Fibroblast of lung (primary cell): ENCODE data around the gene IL17RB. TPM values are rescaled to one million over a fixed set of nuclear protein-coding genes. Genes with fewer than 3 reads are reported as not detected.

Experiments
- DNase-seq, 2 donors: peaks; one replicate each; pipeline versions ENCODE4 v3.0.0 to v3.0.0-alpha.2; 2010; ENCODE audit warnings: low read depth in 2 of 2
- H2AFZ ChIP-seq: 2 replicates; pipeline ENCODE4 v1.5.1; 2012; ENCODE audit warnings: low read length, control low read depth, inconsistent platforms
- H3K27ac ChIP-seq: 2 replicates; pipeline ENCODE4 v1.5.1; 2011; ENCODE audit warnings: low read length, control low read depth; ENCODE audit not compliant: insufficient read depth
- H3K27me3 ChIP-seq: 2 replicates; pipeline ENCODE4 v1.5.1; 2011; ENCODE audit warnings: mild to moderate bottlenecking, low read length; ENCODE audit not compliant: control insufficient read depth, insufficient read depth
- H3K36me3 ChIP-seq: 2 replicates; pipeline ENCODE4 v1.5.1; 2011; ENCODE audit warnings: low read length; ENCODE audit not compliant: control insufficient read depth, insufficient read depth
- H3K4me1 ChIP-seq: 2 replicates; pipeline ENCODE4 v1.5.1; 2011; ENCODE audit warnings: low read length; ENCODE audit not compliant: control insufficient read depth, insufficient read depth; ENCODE audit errors: extremely low read depth
- H3K4me2 ChIP-seq: 2 replicates; pipeline ENCODE4 v1.5.1; 2011; ENCODE audit warnings: low read length, control low read depth; ENCODE audit not compliant: insufficient read depth; ENCODE audit errors: extremely low read depth
- H3K4me3 ChIP-seq, 4 experiments: fragments of 200-600 bp in 1 of 4; sonication (generic) in 1 of 4; replicated peaks in 1 of 4; 2 replicates each; pipeline ENCODE4 v1.5.1; 2011 to 2016; ENCODE audit warnings: low read length in 4 of 4, low read depth in 3 of 4, mild to moderate bottlenecking in 3 of 4, control low read depth in 2 of 4, inconsistent platforms in 1 of 4, mixed read lengths in 1 of 4; ENCODE audit not compliant: insufficient read depth in 1 of 4; ENCODE audit errors: control extremely low read depth in 1 of 4
- H3K79me2 ChIP-seq: 2 replicates; pipeline ENCODE4 v1.5.1; 2012; ENCODE audit warnings: mild to moderate bottlenecking, low read length, inconsistent platforms; ENCODE audit not compliant: control insufficient read depth, insufficient read depth
- H3K9ac ChIP-seq: 2 replicates; pipeline ENCODE4 v1.5.1; 2011; ENCODE audit warnings: mild to moderate bottlenecking, low read length, control low read depth; ENCODE audit not compliant: insufficient read depth
- H3K9me3 ChIP-seq: 2 replicates; pipeline ENCODE4 v1.5.1; 2012; ENCODE audit warnings: low read depth, low read length; ENCODE audit not compliant: control insufficient read depth, insufficient read depth
- H4K20me1 ChIP-seq: 2 replicates; pipeline ENCODE4 v1.5.1; 2011; ENCODE audit warnings: low read length; ENCODE audit not compliant: control insufficient read depth, insufficient read depth; ENCODE audit errors: extremely low read depth
- CTCF ChIP-seq, 2 donors: IDR thresholded peaks in 1 of 2; conservative IDR thresholded peaks in 1 of 2; 1 replicate in 1 of 2; 2 replicates in 1 of 2; pipeline ENCODE4 v1.5.1; 2011 to 2012; ENCODE audit warnings: low read length in 2 of 2, control low read depth in 1 of 2, inconsistent platforms in 1 of 2, low read depth in 1 of 2, mild to moderate bottlenecking in 1 of 2
- EZH2 ChIP-seq: IDR thresholded peaks from 2 replicates; pipeline ENCODE4 v1.5.1; 2012; ENCODE audit warnings: low read length, control low read depth, mild to moderate bottlenecking; ENCODE audit errors: missing control alignments
- polyA plus RNA-seq, 2 donors: library from polyadenylated mRNA; depleted of rRNA in 1 of 2; stranded (reverse) in 1 of 2; unstranded in 1 of 2; fragments of >200 nt; gene quantifications; 2 replicates each; pipeline ENCODE4 v1.2.1, GENCODE V29; 2011 to 2012; ENCODE audit warnings: missing spikeins in 1 of 2
- total RNA-seq: library from RNA; depleted of rRNA; stranded (reverse); fragments of >200 nt; gene quantifications from 2 replicates; pipeline ENCODE4 v1.2.1, GENCODE V29; 2014

IL17RB gene
- total and polyA plus RNA-seq, 2 donors (not counting 1 experiment from before 2014, with no cell fraction given): 0.32 to 0.33 TPM

GRCh38 chr3:53902067-53902466 lies 55.7 kb downstream of the IL17RB start:
- H2AFZ ChIP-seq: no peak overlapping the region
- H4K20me1 ChIP-seq: no peaks in the 10 kb centered on the region
- no peak overlapping the region for H3K4me3 ChIP-seq
- H3K27me3 ChIP-seq: no peaks in the 10 kb centered on the region
- no peak overlapping the region for H3K9ac ChIP-seq
- H3K27ac ChIP-seq: no peak overlapping the region
- H3K4me1 ChIP-seq: no peaks in the 10 kb centered on the region
- DNase-seq: no peak
- no peak overlapping the region for H3K4me2 ChIP-seq
- no peaks in the 10 kb centered on the region for H3K36me3 ChIP-seq
- TF ChIP-seq EZH2: no peak
- TF ChIP-seq CTCF (conservative IDR thresholded peaks at IDR 0.05 in 1 of 2, IDR thresholded peaks at IDR 0.05 in 1 of 2; ENCODE audit: low read depth in 1 of 2, low read length in 2 of 2): no peak
- no peaks in the 10 kb centered on the region for H3K79me2 ChIP-seq
- no peaks in the 10 kb centered on the region for H3K9me3 ChIP-seq

GRCh38 chr3:53902711-53903110 lies 56.3 kb downstream of the IL17RB start:
- no peaks in the 10 kb centered on the region for H3K9me3 ChIP-seq
- H3K9ac ChIP-seq: no peak overlapping the region
- H3K4me1 ChIP-seq: no peaks in the 10 kb centered on the region
- no peak overlapping the region for H2AFZ ChIP-seq
- TF ChIP-seq CTCF (conservative IDR thresholded peaks at IDR 0.05 in 1 of 2, IDR thresholded peaks at IDR 0.05 in 1 of 2; ENCODE audit: low read depth in 1 of 2, low read length in 2 of 2): no peak
- no peak for TF ChIP-seq EZH2
- no peak overlapping the region for H3K4me2 ChIP-seq
- no peaks in the 10 kb centered on the region for H4K20me1 ChIP-seq
- no peak overlapping the region for H3K27ac ChIP-seq
- DNase-seq: no peak
- H3K36me3 ChIP-seq: no peaks in the 10 kb centered on the region
- H3K4me3 ChIP-seq: no peak overlapping the region
- no peaks in the 10 kb centered on the region for H3K27me3 ChIP-seq
- no peaks in the 10 kb centered on the region for H3K79me2 ChIP-seq

- no peak for DNase-seq
- Histone ChIP-seq H3K4me2 (no peak overlapping the region), H3K4me3 (no peak overlapping the region), H3K4me1 (no peaks in the 10 kb centered on the region), H3K27ac (no peak overlapping the region), H3K9me3 (no peaks in the 10 kb centered on the region), H3K79me2 (no peaks in the 10 kb centered on the region), H4K20me1 (no peaks in the 10 kb centered on the region), H3K27me3 (no peaks in the 10 kb centered on the region), H3K9ac (no peak overlapping the region), H2AFZ (no peak overlapping the region), H3K36me3 (no peaks in the 10 kb centered on the region)
- no peak for TF ChIP-seq EZH2
- no peak for TF ChIP-seq CTCF (conservative IDR thresholded peaks at IDR 0.05 in 1 of 2, IDR thresholded peaks at IDR 0.05 in 1 of 2; ENCODE audit: low read depth in 1 of 2, low read length in 2 of 2)
These were observed 67.0 kb downstream of the IL17RB start for GRCh38 chr3:53913401-53913800.

Other genes starting within 250 kb of the IL17RB start
- 0.77 and 0.83 TPM in 2 replicates for gene CHDH, start 149 bp upstream of the IL17RB start, total RNA-seq
- 0.15 and 0.23 TPM in 2 replicates for gene CHDH, start 149 bp upstream of the IL17RB start, polyA plus RNA-seq
- 38.3 and 38.8 TPM in 2 replicates for gene ACTR8, start 35.6 kb downstream of the IL17RB start, total RNA-seq
- gene ACTR8, start 35.6 kb downstream of the IL17RB start, polyA plus RNA-seq: 28.7 and 35.0 TPM in 2 replicates
- 21.3 and 26.9 TPM in 2 replicates for gene SELENOK, start 45.3 kb downstream of the IL17RB start, total RNA-seq
- gene SELENOK, start 45.3 kb downstream of the IL17RB start, polyA plus RNA-seq: 39.3 and 40.1 TPM in 2 replicates